GM21717 (cell line): ENCODE data around the gene MYOF.

Experiments used
- ATAC-seq: cut with Tn5 transposase; IDR thresholded peaks from one replicate; pipeline ENCODE4 v1.9.1; 2021; ENCODE audit warnings: mild to moderate bottlenecking, moderate library complexity; ENCODE audit not compliant: unreplicated experiment

The MYOF gene, protein sequence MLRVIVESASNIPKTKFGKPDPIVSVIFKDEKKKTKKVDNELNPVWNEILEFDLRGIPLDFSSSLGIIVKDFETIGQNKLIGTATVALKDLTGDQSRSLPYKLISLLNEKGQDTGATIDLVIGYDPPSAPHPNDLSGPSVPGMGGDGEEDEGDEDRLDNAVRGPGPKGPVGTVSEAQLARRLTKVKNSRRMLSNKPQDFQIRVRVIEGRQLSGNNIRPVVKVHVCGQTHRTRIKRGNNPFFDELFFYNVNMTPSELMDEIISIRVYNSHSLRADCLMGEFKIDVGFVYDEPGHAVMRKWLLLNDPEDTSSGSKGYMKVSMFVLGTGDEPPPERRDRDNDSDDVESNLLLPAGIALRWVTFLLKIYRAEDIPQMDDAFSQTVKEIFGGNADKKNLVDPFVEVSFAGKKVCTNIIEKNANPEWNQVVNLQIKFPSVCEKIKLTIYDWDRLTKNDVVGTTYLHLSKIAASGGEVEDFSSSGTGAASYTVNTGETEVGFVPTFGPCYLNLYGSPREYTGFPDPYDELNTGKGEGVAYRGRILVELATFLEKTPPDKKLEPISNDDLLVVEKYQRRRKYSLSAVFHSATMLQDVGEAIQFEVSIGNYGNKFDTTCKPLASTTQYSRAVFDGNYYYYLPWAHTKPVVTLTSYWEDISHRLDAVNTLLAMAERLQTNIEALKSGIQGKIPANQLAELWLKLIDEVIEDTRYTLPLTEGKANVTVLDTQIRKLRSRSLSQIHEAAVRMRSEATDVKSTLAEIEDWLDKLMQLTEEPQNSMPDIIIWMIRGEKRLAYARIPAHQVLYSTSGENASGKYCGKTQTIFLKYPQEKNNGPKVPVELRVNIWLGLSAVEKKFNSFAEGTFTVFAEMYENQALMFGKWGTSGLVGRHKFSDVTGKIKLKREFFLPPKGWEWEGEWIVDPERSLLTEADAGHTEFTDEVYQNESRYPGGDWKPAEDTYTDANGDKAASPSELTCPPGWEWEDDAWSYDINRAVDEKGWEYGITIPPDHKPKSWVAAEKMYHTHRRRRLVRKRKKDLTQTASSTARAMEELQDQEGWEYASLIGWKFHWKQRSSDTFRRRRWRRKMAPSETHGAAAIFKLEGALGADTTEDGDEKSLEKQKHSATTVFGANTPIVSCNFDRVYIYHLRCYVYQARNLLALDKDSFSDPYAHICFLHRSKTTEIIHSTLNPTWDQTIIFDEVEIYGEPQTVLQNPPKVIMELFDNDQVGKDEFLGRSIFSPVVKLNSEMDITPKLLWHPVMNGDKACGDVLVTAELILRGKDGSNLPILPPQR (N-terminal part only)

DNA sequence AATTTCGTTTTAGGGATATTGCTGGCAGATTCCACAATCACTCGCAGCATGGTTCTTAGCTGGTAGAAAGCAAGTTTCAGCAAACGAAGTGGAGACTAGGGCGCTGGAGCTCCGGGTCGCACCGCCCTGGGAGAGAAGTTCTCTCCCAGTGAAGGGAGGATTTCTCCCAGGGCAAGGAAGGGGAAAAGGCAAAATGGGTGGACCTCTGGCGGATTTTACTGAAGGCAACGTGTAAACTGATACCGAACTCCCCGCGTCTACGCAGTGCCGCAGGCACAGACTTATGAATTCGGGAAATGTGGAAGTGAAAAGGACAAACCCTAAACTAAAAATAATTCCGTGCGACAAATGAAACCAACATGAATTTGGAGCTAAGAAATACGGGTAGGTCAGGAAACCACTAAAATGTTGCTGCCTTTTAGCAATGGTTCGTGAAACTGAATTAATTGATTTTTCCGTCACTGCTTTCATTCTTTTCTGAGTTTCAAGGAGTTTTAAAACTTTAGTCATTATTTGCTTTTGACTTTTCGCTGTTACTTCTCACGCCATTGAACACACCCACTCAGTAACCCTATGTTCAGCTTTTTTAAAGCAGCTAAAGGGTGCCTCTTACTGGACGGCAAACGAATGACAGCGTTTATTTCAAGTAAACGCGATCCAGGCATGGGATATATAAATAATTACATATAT, at the start of gene MYOF:
MYOF (minus strand) TSS at position 190 of the 690 bp plus-strand sequence; CDS start at position 50, 140 bp downstream.
- ATAC-seq = peak; percentile 73

DNA sequence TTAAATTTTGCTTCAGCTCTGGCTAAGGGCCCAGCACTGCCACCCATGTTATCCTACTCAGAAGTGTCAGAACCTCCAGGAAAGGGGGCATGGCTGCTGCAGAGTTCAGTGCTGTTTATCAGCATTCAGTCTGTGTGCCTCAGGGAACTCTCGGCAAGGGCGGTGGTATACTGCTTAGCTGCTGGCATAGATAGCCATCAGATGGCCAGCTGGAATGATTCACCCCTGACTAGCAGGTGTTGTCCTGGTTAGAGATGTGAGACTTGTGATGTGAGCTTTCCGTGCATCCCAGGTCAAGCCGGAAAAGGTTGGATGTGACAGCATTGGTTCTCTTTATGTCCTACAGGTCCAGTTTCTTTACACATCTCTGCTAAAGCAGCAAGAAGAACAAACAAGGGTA, 36.4 kb upstream of the MYOF start:
- no peak for ATAC-seq

DNA sequence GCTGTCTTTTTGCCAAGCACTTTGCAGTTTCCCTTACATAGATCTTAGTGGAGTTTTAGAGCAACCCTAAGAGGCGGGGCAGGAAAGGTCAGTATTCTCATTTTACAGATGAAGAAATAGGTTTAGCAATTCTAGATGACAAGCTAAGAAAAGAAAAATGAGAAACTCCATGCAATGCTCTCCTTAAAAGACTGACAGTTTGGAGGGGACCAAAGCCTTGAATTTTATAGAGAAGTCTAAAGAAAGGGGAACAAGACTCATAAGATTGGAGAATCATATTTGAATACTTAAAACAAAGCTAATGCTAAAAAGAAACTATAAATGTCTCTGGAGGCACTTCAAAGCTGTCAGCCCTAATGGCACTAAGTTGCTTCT, 33.9 kb upstream of the MYOF start:
- no peak for ATAC-seq

DNA sequence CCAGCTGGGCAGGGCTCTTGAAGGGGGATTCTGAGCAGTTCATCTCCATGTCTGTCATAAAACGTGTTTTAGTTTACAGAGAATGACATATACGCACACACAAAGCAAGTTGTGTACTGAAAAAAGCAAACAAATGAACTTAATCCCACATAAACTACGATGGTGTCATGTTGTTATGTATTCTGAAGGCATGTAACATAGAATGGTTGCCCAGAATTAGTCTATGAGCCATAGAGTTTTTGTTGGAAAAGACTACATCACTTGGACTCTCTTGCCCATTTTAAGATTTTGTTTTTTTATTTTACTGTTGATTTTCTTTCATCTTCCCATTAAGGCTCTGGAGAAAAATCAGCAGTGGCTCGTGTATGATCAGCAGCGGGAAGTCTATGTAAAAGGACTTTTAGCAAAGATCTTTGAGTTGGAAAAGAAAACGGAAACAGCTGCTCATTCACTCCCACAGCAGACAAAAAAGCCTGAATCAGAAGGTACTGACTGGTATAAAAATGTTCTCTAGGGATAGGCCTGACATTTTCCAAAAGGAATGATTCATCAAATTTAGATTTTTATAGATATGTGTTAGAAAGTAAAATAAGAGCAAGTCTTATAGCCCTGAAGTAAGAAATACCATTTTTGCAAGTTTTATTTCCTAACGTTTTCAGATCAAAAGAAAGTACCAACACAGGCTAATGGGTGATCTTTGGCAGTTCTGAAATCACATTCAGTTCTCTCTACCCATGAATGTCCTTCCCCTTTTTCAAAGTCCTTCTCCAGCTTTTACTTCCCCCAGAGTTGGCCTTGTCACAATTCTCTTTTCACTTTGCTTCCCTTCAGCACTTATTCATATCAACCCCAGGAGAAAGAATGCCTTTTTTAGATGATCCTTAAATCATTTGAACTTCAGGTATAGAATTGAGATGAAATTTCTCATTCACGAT, 33.2 kb upstream of the MYOF start:
- ATAC-seq = no peak

DNA sequence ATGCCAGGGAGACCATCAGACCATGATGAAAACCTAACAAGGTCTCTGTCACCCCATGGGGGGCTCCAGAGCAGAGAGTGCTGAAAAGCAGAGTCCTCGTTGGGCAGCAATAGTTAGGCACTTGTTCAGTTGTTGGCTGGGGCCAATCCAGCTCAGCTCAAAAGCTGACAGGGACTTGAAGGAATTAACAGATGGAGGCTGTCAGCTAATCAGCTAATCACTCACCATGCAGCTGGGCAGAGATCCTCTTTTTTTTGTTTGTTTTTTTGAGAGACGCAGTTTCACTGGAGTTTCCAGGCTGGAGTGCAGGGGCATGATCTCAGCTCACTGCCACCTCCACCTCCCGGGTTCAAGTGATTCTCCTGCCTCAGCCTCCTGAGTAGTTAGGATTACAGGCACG, 32.4 kb upstream of the MYOF start:
- ATAC-seq = no peak

DNA sequence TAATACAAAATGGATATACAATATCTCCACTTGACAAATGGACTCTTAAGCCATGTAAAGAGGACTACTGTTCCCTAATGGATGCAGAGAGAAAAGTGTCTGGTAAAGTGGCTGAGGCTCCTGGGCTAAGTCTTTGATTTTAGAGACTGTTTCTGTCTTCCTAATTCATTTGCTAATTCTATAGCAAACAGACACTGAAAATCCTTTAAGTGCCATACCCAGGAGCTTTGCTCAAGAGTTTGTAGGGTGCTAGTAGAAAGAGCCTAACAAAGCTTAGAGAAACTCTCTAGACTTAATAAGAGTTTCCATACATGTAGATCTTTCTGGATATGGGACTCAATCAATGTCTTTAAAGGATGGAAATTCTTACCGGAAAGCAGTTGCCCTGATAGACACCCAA, 31.0 kb upstream of the MYOF start:
- ATAC-seq = no peak

DNA sequence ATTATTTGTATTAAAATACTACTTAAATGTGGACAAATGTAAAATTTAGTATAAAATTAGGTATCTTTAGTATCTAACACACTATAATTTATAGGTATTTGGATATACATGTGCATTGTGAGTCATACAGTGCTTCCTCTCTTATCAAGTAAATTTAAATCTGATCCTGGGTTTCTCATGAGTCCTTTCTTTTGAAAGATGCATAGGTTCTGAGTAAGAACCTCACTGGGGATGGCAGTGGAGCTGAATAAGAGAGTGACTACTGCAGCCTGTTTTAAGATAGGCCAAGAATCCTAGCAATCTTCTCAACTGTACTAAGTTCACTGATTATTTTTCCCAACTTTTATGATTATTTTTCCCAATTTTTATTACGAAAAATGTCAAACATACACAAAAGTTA, 30.4 kb upstream of the MYOF start:
- ATAC-seq = no peak

DNA sequence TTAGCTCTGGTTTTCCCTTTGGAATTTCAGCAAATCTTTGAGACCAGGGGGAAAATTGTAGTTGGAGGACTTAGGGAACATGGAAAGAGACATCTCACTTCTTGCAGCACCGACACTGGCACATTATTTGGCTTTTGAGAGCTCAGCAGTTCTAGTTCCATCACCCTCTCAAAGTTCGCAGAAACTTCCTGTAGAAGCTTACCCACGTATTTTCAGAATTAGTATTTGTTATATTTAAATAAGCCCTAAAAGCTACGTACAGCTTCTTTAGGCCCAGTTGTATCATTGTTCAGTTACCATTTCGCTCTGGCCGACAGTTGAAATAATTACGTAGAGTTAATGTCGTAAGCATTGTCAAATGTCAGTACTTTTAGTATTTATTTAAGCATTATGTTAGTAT, 27.7 kb upstream of the MYOF start:
- no peak for ATAC-seq

DNA sequence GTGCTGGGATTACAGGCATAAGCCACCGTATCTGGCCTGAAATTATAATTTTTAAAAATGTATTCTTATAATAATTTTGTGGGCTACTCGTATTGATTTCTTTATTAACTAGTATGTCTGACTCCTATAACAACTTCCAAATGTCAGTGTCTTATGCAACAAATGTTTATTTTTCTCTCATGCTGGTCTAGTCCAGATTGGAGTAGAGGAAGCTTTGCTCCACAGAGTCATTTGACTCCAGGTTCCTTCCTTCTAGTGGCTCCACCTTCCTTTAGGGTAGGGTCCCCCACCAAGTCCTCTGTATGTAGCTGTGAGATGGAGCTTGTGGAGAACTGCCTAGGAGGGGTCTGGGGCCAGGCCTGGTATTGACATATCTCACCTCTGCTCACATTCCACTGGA, 22.9 kb upstream of the MYOF start:
- ATAC-seq = no peak

DNA sequence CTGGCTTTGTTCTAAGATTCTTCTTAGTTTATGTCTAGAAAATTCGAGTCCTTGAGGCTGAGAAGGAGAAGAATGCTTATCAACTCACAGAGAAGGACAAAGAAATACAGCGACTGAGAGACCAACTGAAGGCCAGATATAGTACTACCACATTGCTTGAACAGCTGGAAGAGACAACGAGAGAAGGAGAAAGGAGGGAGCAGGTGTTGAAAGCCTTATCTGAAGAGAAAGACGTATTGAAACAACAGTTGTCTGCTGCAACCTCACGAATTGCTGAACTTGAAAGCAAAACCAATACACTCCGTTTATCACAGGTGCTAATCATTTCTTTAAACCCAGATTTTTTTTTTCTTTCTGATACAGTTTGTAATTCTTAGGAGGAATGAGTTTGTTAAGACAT, 20.9 kb upstream of the MYOF start:
- peak; percentile 83 for ATAC-seq

DNA sequence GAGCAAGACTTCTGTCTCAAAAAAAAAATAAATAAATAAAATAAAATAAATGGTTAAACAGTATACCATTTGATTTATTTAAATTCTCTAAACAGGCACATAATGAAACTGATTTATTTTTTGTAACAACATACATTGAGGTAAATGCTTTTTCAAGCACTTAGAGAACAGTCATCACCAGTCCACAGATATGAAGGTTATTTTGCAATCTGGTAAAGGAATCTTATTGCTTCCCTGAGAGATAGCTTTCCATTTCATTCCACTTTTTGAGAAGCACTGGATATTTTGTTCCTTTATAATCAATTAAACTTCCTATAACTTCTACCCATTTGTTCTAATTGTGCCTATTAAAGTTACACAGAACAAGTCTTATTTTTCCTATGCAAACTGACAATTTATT, 19.5 kb upstream of the MYOF start:
- no peak for ATAC-seq

DNA sequence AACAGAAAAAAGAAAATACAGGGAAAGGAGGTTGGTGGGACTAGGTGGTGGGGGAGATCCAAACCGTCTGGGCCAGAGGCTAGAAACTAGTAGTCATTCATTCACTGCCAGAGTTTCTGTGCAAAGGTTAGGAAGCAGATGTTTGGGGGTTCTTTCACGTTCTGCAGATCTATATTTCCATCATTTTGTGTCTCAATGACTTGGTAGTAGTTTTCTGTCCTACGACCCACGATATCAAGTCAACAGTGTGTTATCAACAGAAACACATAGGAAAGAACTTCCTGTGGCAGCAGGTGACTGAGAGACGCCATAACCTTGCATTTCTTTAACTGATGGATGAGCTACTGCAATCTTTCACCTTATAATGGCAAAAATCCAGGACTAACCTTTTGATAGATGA, 16.0 kb upstream of the MYOF start:
- ATAC-seq = no peak

DNA sequence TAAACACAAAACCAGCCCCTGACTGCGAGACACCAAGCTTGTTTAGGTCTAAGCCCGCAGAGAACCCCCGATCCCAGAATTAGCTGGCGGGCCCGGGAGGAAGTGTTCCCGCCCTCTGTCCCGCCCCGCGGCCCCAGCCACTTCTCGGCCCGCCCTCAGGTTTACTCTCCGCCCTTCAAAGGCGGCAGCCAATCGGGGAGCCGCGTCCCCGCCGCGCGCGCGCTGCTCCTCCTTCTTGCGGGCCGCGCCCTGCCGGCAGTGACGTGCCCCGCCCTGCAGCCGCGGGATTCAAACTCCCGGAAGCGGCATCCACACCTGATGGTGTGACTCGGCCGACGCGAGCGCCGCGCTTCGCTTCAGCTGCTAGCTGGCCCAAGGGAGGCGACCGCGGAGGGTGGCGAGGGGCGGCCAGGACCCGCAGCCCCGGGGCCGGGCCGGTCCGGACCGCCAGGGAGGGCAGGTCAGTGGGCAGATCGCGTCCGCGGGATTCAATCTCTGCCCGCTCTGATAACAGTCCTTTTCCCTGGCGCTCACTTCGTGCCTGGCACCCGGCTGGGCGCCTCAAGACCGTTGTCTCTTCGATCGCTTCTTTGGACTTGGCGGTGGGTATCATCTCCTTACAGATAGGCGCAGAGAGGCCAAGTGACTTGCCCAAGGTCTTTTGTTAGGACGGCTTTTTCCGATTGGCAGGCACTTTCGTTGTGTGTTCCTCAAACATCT, 14.3 kb upstream of the MYOF start, which contains the start of gene CEP55:
CEP55 (plus strand) TSS at position 291 of the 720 bp plus-strand sequence. CDS start 3,440 bp downstream, outside the sequence.
- peak; percentile 99 for ATAC-seq

DNA sequence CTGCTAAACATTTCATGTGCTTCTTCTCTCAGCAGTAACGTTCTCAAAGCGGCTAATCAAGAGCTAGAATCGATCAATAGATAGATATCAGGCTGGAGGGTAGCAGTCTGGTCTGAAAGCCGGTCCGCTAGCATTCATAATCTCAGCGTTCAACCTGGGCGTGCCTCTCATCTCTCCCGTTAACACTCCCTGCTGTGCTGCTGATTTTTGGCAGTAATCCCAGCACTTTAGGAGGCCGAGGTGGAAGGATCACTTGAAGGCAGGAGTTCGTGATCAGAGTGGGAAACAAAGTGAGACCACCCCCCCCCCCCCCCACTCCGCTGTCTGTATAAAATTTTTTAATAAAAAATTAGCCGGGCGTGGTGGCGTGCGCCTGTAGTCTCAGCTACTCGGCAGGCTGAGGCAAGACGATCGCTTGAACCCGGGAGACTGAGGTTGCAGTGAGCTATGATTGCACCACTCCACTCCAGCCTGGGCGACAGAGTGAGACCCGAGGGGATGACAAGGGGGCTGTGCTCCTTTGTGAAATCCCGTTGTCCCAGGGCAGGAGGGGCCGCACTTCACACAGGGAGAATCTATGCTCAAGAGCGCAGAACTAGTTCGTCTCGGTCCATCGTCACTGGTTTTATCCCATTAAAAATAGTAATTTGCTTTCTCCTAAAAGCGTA, 13.7 kb upstream of the MYOF start:
- ATAC-seq = peak; percentile 20

DNA sequence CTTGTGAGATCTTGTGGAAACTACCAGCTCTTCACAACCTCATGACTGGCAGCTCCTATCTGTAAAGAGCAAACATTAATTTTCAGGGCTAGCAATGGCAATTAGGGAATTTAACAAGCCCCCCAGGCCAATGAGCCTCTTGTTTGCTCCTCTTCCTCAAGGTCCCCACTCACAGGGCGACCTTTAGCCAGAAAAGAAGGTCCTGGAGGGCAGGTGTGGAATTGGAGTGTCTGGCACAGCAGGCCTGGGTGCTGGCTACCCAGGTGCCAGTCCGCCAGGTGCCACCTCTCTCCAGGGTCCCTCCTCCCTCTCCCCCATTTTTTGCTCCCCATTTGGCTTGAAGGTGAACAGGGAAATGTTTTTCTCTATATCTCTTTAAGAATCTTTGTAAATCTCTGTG, 12.4 kb upstream of the MYOF start:
- no peak for ATAC-seq

DNA sequence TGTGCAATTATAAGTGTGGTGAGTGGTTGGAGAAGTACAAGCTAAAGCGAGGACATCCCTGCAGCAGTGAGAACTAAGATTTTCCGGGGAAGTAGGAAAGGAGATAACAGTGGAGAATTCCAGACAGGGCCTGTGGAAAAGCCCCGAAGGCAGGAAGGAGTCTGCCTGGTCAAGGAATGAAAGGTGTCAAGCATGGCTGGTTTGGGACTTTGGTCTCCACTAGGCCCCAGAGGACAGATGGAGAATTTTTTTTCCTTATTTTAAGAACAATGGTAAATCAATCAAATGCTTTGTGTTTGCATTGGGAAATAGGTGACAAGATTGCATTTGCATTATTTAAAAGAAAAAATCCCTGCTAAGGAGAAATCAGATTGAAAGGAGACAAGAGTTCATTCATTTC, 11.0 kb upstream of the MYOF start:
- no peak for ATAC-seq

DNA sequence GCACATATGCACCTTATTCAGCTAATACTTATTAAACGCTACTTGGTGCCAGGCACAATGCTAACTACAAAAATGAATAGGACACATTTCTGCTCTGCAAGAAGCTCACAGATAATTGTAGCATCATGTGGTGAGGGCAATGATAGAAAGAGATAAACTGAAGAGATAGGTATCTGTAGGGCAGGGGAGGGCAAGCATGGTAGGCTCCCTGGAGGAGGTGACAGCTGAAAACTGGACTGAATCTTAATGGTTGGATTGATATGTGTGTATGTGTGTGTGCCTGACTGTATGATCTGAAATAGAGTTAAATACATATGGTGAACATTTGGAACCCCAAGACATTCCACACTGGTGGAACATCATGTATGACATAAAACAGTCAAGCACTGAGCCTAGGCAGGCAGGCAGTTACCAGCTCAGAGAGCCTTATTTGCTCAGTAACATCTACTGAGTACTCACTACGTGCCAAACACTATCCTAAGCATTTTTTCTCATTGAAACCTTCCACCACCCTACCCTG, 9.5 kb upstream of the MYOF start:
- no peak for ATAC-seq

DNA sequence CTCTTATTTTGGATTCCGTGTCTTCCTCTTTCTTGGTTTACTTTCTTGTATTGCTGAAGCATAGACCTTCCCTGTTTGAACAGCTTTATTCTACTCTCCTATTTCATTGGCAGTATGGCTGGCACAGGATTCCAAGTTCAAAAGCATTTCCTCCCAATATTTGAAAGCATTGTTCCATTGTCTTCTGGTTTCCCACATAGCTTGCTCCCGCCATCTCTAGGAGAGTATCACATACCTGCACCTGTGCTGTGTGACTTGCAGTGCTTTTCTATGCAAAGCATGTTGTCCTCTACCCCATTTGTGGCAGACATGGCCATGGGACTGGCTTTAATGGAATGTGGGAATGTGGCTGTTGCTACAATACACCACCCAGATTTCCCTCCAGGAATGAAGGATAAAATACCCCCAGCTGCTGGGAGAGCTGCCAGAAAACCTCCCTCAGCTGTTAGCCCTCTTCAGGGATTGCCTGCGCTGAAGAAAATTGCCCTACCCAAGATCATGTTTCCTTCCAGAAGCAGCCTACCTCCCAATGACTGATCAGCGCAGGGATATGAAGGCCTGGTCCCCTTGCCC, 6.9 kb upstream of the MYOF start:
- ATAC-seq = no peak
